Vagina (tissue), 2 donors: ENCODE data around the gene ATM. TPM values are rescaled to one million over a fixed set of nuclear protein-coding genes. Genes with fewer than 3 reads are reported as not detected.

Experiments used
- DNase-seq, 2 donors: peaks; one replicate each; pipeline ENCODE4 v3.0.0-alpha.2; 2017; ENCODE audit errors: extremely low spot score in 2 of 2
- H3K27ac ChIP-seq: fragments of 200-600 bp; sonication (generic); one replicate; pipeline ENCODE4 v1.5.1; 2019
- H3K27me3 ChIP-seq: fragments of 200-600 bp; sonication (generic); one replicate; pipeline ENCODE4 v1.5.1; 2019
- H3K36me3 ChIP-seq, 2 donors: fragments of 200-600 bp; sonication (generic); one replicate each; pipeline ENCODE4 v1.5.1; 2017 to 2019
- H3K4me1 ChIP-seq: fragments of 200-600 bp; sonication (generic); one replicate; pipeline ENCODE4 v1.5.1; 2019
- H3K4me3 ChIP-seq, 2 donors: fragments of 200-600 bp; sonication (generic); 1 replicate in 1 of 2; 2 replicates in 1 of 2; pipeline ENCODE4 v1.5.1; 2016 to 2019
- H3K9me3 ChIP-seq: fragments of 200-600 bp; sonication (generic); one replicate; pipeline ENCODE4 v1.5.1; 2019
- POLR2A ChIP-seq, 2 donors: fragments of 450-650 bp; IDR thresholded peaks; one replicate each; pipeline ENCODE4 v1.6.1; 2017; ENCODE audit warnings: antibody characterized with exemption in 2 of 2, mild to moderate bottlenecking in 2 of 2, moderate library complexity in 2 of 2
- POLR2AphosphoS5 ChIP-seq, 2 donors: sonication (generic); formaldehyde crosslinking; IDR thresholded peaks; one replicate each; pipeline ENCODE4 v1.9.0; 2017; ENCODE audit warnings: antibody characterized with exemption in 2 of 2, mild to moderate bottlenecking in 2 of 2, low read depth in 1 of 2; ENCODE audit not compliant: insufficient read depth in 1 of 2
- intact Hi-C: fragments of 100-400 bp; cut with DNase I; formaldehyde crosslinking; loops from one replicate; pipeline ENCODE4 v1.15.1; 2023
- total RNA-seq: library from RNA; depleted of rRNA; stranded (reverse); fragments of >200 nt; gene quantifications from one replicate; pipeline ENCODE4 v1.2.3, GENCODE V29; 2016
- TF ChIP-seq, protein P1 (sequence below), 3 experiments: fragments of 450-650 bp in 2 of 3; fragments of 200-600 bp in 1 of 3; sonication (generic) in 1 of 3; IDR thresholded peaks; one replicate each; pipeline ENCODE4 v1.5.1; 2017 to 2019; ENCODE audit warnings: antibody characterized with exemption in 3 of 3, mild to moderate bottlenecking in 2 of 3, moderate library complexity in 2 of 3

The ATM gene
- total RNA-seq, 1 donor from 2014 or later: 59.9 TPM

DNA sequence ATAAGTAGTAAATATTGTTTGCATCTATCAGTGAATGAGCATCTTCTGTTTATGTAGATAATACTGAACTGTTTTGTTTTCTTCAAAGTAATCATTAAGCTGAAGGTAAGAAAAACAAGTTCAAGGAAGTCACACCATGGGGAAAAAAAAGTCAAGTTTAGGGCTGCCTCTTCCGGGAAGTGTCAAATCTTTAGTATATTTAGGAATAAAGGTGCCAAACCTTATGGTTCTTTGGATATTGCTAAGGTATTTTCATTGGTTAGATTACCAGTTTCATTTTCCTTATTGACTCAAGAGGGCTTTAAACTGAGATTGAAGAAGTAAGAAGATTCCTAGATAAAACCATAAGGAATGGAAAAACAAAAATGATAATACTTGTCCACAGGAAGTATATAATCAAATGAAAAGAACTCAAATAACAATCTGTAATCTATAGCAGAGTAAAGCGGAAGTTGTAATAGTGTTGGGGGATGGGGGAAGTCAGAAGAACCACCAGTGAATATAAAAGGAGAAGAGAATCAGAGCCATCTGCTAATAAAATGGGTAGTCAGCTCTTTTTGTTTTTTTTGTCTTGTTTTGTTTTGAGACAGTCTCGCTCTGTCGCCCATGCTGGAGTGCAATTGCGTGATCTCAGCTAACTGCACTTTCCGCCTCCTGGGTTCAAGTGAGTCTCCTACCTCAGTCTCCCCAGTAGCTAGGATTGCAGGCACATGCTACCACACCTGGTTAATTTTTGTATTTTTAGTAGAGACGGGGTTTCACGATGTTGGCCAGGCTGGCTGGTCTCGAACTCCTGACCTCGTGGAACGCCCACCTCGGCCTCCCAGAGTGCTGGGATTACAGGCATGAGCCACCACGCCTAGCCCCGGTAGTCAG lies 2.3 kb downstream of the ATM start:
- H3K27ac ChIP-seq: peak overlapping the region; percentile 97
- H3K9me3 ChIP-seq: no peaks in the 10 kb centered on the region
- peaks cover 0 to 22% of the 10 kb centered on the region in 2 donors for H3K36me3 ChIP-seq
- intact Hi-C loops: no loop called here
- TF ChIP-seq, protein P1, sequence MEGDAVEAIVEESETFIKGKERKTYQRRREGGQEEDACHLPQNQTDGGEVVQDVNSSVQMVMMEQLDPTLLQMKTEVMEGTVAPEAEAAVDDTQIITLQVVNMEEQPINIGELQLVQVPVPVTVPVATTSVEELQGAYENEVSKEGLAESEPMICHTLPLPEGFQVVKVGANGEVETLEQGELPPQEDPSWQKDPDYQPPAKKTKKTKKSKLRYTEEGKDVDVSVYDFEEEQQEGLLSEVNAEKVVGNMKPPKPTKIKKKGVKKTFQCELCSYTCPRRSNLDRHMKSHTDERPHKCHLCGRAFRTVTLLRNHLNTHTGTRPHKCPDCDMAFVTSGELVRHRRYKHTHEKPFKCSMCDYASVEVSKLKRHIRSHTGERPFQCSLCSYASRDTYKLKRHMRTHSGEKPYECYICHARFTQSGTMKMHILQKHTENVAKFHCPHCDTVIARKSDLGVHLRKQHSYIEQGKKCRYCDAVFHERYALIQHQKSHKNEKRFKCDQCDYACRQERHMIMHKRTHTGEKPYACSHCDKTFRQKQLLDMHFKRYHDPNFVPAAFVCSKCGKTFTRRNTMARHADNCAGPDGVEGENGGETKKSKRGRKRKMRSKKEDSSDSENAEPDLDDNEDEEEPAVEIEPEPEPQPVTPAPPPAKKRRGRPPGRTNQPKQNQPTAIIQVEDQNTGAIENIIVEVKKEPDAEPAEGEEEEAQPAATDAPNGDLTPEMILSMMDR (IDR thresholded peaks at IDR 0.05): no peak
- no peak for TF ChIP-seq POLR2AphosphoS5 (IDR thresholded peaks at IDR 0.05; ENCODE audit: insufficient read depth in 1 of 2, low read depth in 1 of 2)
- TF ChIP-seq POLR2A (IDR thresholded peaks at IDR 0.05): no peak
- no peaks in the 10 kb centered on the region for H3K27me3 ChIP-seq
- no peak for DNase-seq
- peak overlapping the region in 1 of 2 donors; percentile 5 for H3K4me3 ChIP-seq
- peaks cover 38% of the 10 kb centered on the region for H3K4me1 ChIP-seq

DNA sequence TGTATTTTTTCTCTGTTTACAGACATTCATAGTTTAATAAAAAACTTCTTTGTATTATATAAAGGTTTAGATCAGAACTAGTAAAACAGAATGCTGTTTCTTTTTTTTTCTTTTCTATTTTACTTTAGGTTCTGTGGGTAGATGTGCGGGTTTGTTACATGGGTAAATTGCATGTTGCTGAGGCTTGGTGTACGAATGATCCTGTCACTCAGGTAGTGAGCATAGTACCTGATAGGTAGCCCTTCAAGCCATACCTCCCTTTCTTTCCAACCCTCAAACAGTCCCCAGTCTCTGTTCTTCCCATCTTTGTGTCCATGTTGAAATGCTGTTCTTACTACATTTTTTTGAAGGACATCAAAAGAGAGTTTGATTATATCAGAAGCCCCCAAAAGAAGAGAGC lies 3.2 kb downstream of the ATM start:
- H3K36me3 ChIP-seq: peaks cover 0 to 31% of the 10 kb centered on the region in 2 donors
- no peak overlapping the region for H3K27ac ChIP-seq
- intact Hi-C loops: no loop called here
- no peaks in the 10 kb centered on the region for H3K27me3 ChIP-seq
- H3K4me1 ChIP-seq: peaks cover 29% of the 10 kb centered on the region
- DNase-seq: no peak
- TF ChIP-seq, protein P1 (IDR thresholded peaks at IDR 0.05): no peak
- TF ChIP-seq POLR2AphosphoS5 (IDR thresholded peaks at IDR 0.05; ENCODE audit: insufficient read depth in 1 of 2, low read depth in 1 of 2) (no peak), POLR2A (IDR thresholded peaks at IDR 0.05) (no peak)
- H3K4me3 ChIP-seq: no peak overlapping the region
- H3K9me3 ChIP-seq: no peaks in the 10 kb centered on the region

DNA sequence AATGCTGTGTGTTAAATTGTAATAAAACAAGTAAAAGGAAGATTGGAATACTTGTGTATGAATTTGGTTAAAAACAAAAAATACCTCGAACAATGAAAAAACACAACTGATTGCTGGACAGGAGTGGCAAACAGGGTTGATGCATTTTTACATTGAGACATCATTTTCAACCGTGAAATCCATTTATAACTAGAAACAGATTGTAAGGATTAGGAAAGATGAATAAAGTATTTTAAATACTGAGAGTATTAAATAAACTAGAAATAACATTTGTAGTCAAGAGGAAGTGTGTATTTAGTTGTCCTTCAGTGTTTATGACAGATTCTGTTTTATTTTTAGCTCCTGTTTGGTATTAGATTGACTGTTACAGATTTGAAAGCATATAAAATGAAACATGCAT lies 5.4 kb downstream of the ATM start:
- Histone ChIP-seq H3K27me3 (no peaks in the 10 kb centered on the region), H3K36me3 (peaks cover 0 to 42% of the 10 kb centered on the region in 2 donors), H3K4me1 (peaks cover 20% of the 10 kb centered on the region), H3K27ac (no peak overlapping the region), H3K9me3 (no peaks in the 10 kb centered on the region), H3K4me3 (no peak overlapping the region)
- no peak for DNase-seq
- no peak for TF ChIP-seq POLR2AphosphoS5 (IDR thresholded peaks at IDR 0.05; ENCODE audit: insufficient read depth in 1 of 2, low read depth in 1 of 2)
- TF ChIP-seq POLR2A (IDR thresholded peaks at IDR 0.05): no peak
- TF ChIP-seq, protein P1 (IDR thresholded peaks at IDR 0.05): no peak
- intact Hi-C loops: no loop called here

DNA sequence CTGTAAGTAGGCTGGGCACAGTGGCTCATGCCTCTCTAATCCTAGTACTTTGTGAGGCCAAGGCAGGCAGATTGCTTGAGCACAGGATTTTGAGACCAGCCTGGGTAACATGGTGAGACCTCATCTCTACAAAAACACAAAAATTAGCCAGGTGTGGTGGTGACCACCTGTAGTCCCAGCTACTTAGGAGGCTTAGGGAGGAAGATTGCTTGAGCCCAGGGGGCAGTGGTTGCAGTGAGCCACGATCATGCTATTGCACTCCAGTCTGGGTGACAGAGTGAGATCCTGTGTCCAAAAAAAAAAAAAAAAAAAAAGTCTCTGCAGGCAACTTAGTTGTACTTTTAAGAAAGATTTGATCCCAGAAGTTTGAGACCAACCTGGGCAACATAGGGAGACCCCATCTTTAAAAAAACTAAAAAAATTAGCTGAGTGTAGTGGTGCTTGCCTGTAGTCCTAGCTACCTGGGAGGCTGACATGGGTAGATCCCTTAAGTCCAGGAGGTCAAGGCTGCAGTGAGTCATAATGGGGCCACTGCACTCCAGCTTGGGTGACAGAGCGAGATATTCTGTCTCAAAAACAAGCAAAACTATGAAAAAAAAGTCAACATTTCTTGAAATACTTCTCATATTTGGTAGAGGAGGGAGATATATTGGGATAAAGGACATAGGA lies 10.5 kb downstream of the ATM start:
- Histone ChIP-seq H3K36me3 (peaks cover 0 to 45% of the 10 kb centered on the region in 2 donors), H3K4me1 (no peaks in the 10 kb centered on the region), H3K27me3 (no peaks in the 10 kb centered on the region), H3K27ac (no peak overlapping the region), H3K4me3 (no peak overlapping the region), H3K9me3 (no peaks in the 10 kb centered on the region)
- intact Hi-C loops: no loop called here
- DNase-seq: no peak
- TF ChIP-seq, protein P1 (IDR thresholded peaks at IDR 0.05): no peak
- TF ChIP-seq POLR2A (IDR thresholded peaks at IDR 0.05) (no peak), POLR2AphosphoS5 (IDR thresholded peaks at IDR 0.05; ENCODE audit: insufficient read depth in 1 of 2, low read depth in 1 of 2) (no peak)
